Measurements from ENCODE around the gene DUSP11. TPM values are rescaled to one million over a fixed set of nuclear protein-coding genes. Genes with fewer than 3 reads are reported as not detected.

DUSP11 gene
- total RNA-seq, 4 donors from 2014 or later = 23.7 to 40.1 (median 31.6) TPM

DNA sequence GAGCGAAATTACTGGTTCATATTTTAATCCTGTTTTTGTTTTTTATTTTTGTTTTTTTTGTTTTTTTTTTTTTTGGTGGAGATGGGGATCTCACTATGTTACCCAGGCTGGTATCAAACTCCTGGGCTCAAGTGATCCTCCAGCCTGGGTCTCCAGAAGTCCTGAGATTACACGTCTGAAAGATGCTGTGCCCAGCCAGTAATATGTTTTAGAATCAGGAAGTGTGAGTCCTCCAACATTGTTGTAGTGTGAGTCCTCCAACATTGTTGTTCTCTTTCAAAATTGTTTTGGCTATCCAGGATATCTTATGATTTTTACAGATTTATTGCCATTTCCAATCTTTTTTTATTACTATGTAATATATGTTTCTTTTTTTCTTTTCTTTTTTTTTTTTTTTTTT, 65.8 kb downstream of the DUSP11 start:
- TF ChIP-seq, protein P1, sequence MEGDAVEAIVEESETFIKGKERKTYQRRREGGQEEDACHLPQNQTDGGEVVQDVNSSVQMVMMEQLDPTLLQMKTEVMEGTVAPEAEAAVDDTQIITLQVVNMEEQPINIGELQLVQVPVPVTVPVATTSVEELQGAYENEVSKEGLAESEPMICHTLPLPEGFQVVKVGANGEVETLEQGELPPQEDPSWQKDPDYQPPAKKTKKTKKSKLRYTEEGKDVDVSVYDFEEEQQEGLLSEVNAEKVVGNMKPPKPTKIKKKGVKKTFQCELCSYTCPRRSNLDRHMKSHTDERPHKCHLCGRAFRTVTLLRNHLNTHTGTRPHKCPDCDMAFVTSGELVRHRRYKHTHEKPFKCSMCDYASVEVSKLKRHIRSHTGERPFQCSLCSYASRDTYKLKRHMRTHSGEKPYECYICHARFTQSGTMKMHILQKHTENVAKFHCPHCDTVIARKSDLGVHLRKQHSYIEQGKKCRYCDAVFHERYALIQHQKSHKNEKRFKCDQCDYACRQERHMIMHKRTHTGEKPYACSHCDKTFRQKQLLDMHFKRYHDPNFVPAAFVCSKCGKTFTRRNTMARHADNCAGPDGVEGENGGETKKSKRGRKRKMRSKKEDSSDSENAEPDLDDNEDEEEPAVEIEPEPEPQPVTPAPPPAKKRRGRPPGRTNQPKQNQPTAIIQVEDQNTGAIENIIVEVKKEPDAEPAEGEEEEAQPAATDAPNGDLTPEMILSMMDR (IDR thresholded peaks at IDR 0.05; ENCODE audit: low read depth) = no peak

Other genes starting within 250 kb of the DUSP11 start
- gene NAT8, start 137.7 kb downstream of the DUSP11 start, total RNA-seq = not detected
- 10 to 100 TPM; 21.6 to 51.5 (median 28.1) TPM for gene TPRKB, start 42.8 kb downstream of the DUSP11 start, total RNA-seq
- gene C2orf78, start 4.1 kb upstream of the DUSP11 start, total RNA-seq = not detected
- 10 to 100 TPM; 26.2 to 36.2 (median 32.3) TPM for gene STAMBP, start 48.9 kb upstream of the DUSP11 start, total RNA-seq
- 1 to 10 TPM in 3 of 4 donors, under 1 TPM in 1; 0.51 to 8.5 (median 3.1) TPM for gene ACTG2, start 112.9 kb upstream of the DUSP11 start, total RNA-seq
- gene DGUOK, start 146.8 kb upstream of the DUSP11 start, total RNA-seq = 10 to 100 TPM; 34.8 to 54.0 (median 45.8) TPM
- gene TET3, start 204.8 kb upstream of the DUSP11 start, total RNA-seq = 10 to 100 TPM in 1 of 4 donors, 1 to 10 TPM in 3; 5.8 to 11.4 (median 7.8) TPM

Measured in subcutaneous adipose tissue (tissue), 4 donors.